Nasal cavity respiratory epithelium epithelial cell of viscerocranial mucosa (primary cell): Measurements from ENCODE around the gene KPRP. TPM values are rescaled to one million over a fixed set of nuclear protein-coding genes. Genes with fewer than 3 reads are reported as not detected.

Experiments used
- total RNA-seq: library from RNA; depleted of rRNA; stranded (reverse); fragments of >200 nt; gene quantifications from 2 replicates; pipeline ENCODE4 v1.2.3, GENCODE V29; 2014

KPRP gene, protein sequence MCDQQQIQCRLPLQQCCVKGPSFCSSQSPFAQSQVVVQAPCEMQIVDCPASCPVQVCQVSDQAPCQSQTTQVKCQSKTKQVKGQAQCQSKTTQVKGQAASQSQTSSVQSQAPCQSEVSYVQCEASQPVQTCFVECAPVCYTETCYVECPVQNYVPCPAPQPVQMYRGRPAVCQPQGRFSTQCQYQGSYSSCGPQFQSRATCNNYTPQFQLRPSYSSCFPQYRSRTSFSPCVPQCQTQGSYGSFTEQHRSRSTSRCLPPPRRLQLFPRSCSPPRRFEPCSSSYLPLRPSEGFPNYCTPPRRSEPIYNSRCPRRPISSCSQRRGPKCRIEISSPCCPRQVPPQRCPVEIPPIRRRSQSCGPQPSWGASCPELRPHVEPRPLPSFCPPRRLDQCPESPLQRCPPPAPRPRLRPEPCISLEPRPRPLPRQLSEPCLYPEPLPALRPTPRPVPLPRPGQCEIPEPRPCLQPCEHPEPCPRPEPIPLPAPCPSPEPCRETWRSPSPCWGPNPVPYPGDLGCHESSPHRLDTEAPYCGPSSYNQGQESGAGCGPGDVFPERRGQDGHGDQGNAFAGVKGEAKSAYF
- 0.34 TPM in 1 of 2 replicates, not detected in the other for total RNA-seq

DNA sequence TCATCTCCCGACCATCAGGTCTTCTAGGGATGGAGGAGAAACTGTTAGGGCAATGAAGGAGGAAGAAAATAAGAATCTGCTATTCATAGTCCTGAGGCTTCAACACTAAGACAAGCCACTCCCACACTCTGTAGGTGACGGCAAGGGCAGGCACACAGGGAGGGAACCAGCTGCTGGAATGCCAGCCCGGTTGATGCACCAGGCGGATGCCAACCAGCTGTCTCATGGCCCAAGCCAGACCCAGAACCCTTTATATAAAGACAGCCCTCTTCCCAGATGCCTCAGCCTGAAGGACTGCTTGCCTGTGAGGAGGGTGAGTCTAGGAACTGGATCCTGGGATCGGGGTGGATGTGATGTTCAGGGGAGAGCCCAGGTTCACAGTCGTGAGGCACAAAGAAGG is at the start of gene KPRP:
Gene KPRP (plus strand): TSS at position 279 of the 400 bp plus-strand sequence. CDS start 1,564 bp downstream, outside the sequence.

DNA sequence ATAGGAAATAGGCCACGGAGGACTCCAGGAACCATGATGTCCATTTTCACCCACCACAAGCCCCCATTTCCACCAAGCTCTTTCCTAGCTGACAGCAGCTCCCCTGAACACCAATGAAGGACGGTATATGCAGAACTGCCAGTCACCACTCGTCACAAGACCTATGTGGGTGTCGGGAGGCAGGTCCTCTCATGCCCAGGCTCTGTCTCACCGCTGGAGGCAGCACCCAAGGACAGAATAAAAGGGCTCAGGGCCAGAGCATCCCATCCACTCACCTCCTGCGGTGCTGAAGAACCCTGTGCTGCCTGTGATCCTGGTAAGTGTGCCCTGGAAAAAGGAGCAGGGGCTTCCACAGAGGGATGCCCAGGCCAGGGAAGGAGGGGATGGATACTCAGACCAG is 17.1 kb downstream of the KPRP start, which contains the start of gene LCE1F:
Gene LCE1F (plus strand): TSS at position 266 of the 400 bp plus-strand sequence. CDS start 1,232 bp downstream, outside the sequence.

DNA sequence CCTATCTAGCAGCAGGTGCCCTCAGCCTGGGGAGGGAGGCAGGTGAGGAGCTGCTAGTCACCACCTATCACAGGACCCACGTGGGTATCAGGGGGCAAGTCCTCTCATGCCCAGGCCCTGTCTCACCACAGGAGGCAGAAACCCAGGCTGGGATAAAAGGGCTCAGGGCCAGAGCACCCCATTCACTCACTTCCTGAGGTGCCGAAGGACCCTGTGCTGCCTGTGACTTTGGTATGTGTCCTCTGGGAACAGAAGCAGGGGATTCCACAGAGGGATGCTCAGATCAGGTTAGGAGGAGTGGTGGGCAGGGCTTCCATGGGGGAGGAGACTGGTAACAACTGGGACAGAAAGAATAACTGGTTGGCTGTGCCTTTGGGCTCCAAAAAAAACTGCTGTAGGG is 28.3 kb downstream of the KPRP start, which contains the start of gene LCE1E:
Gene LCE1E (plus strand): TSS at position 181 of the 400 bp plus-strand sequence. CDS start 1,043 bp downstream, outside the sequence.

DNA sequence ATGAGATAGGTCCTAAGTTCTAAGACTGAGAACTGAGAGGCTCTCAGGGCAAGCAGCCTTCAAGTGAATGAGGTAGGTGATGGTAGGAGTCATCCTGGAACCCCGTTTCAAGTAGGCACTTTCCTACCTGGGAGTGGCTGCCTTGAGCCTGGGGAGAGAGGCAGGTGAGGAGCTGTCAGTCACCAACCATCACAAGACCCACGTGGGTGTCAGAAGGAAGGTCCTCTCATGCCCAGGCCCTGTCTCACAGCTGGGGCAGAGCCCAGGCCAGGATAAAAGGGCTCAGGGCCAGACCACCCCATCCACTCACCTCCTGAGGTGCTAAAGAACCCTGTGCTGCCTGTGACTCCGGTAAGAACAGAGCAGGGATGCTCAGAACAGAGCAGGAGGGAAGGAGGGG is 38.6 kb downstream of the KPRP start, which contains the start of gene LCE1D:
Gene LCE1D (plus strand): TSS at position 301 of the 400 bp plus-strand sequence. CDS start 1,074 bp downstream, outside the sequence.

DNA sequence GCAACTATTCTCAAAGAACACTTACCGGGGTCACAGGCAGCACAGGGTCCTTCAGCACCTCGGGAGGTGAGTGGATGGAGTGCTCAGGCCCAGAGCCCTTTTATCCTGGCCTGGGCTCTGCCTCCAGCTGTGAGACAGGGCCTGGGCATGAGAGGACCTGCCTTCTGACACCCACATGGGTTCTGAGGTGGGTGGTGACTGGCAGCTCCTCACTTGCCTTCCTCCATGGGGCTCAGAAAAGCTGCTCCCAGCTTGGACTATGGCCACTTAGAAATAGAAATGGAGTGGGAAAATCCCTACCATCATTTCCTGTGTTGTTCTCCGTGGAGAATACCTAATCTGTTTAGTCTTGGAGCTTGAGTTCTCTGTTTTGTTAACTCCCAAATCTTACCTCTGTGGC is 48.8 kb downstream of the KPRP start, which contains the start of gene LCE1C:
Gene LCE1C (minus strand): TSS at position 76 of the 400 bp plus-strand sequence. CDS start 1,173 bp downstream, outside the sequence.

Other genes starting within 250 kb of the KPRP start
- gene LCE5A, start 247.2 kb upstream of the KPRP start, total RNA-seq, result not detected in 2 replicates
- 0.21 and 49.9 TPM in 2 replicates for gene CRCT1, start 243.5 kb upstream of the KPRP start, total RNA-seq
- gene LCE3E, start 191.2 kb upstream of the KPRP start, total RNA-seq, result 8.5 TPM in 1 of 2 replicates, not detected in the other
- 35.9 TPM in 1 of 2 replicates, not detected in the other for gene LCE3D, start 177.5 kb upstream of the KPRP start, total RNA-seq
- not detected in 2 replicates for gene LCE3C, start 157.8 kb upstream of the KPRP start, total RNA-seq
- not detected in 2 replicates for gene LCE3B, start 144.2 kb upstream of the KPRP start, total RNA-seq
- gene LCE3A, start 134.9 kb upstream of the KPRP start, total RNA-seq, result not detected in 2 replicates
- not detected in 2 replicates for gene LCE2D, start 94.6 kb upstream of the KPRP start, total RNA-seq
- gene LCE2C, start 82.7 kb upstream of the KPRP start, total RNA-seq, result not detected in 2 replicates
- gene LCE2B, start 71.9 kb upstream of the KPRP start, total RNA-seq, result not detected in 2 replicates
- not detected in 2 replicates for gene LCE2A, start 59.7 kb upstream of the KPRP start, total RNA-seq
- gene LCE4A, start 49.9 kb upstream of the KPRP start, total RNA-seq, result not detected in 2 replicates
- gene LCE1F, start 17.1 kb downstream of the KPRP start, total RNA-seq, result not detected in 2 replicates
- not detected in 2 replicates for gene LCE1E, start 28.2 kb downstream of the KPRP start, total RNA-seq
- gene LCE1D, start 38.7 kb downstream of the KPRP start, total RNA-seq, result not detected in 2 replicates
- gene LCE1C, start 48.6 kb downstream of the KPRP start, total RNA-seq, result 0.34 TPM in 1 of 2 replicates, not detected in the other
- gene LCE1B, start 53.9 kb downstream of the KPRP start, total RNA-seq, result not detected in 2 replicates
- 0.34 TPM in 1 of 2 replicates, not detected in the other for gene LCE1A, start 69.4 kb downstream of the KPRP start, total RNA-seq
- gene LCE6A, start 84.8 kb downstream of the KPRP start, total RNA-seq, result not detected in 2 replicates
- not detected in 2 replicates for gene LCE7A, start 102.0 kb downstream of the KPRP start, total RNA-seq
- not detected in 2 replicates for gene SMCP, start 120.3 kb downstream of the KPRP start, total RNA-seq
- 18.8 and 30.8 TPM in 2 replicates for gene IVL, start 150.5 kb downstream of the KPRP start, total RNA-seq
- not detected in 2 replicates for gene SPRR5, start 189.2 kb downstream of the KPRP start, total RNA-seq
- not detected in 2 replicates for gene SPRR4, start 212.6 kb downstream of the KPRP start, total RNA-seq
- 3.1 and 9.5 TPM in 2 replicates for gene SPRR1A, start 226.1 kb downstream of the KPRP start, total RNA-seq
- gene SPRR3, start 243.7 kb downstream of the KPRP start, total RNA-seq, result 67.3 and 122 TPM in 2 replicates